Ovary (tissue), 9 donors: ENCODE data around the gene PROKR2. TPM values are rescaled to one million over a fixed set of nuclear protein-coding genes. Genes with fewer than 3 reads are reported as not detected.

Source experiments
- DNase-seq, 5 donors: peaks; one replicate each; pipeline ENCODE4 v3.0.0-alpha.2; 2019 to 2020
- H3K27ac ChIP-seq, 2 donors: fragments of 200-600 bp; one replicate each; pipeline versions ENCODE4 v1.5.1 to v1.8.0; 2019 to 2022
- H3K27me3 ChIP-seq: fragments of 200-600 bp; one replicate; pipeline ENCODE4 v1.8.0; 2022
- H3K36me3 ChIP-seq: fragments of 200-600 bp; sonication (generic); one replicate; pipeline ENCODE4 v1.5.1; 2019
- H3K4me1 ChIP-seq: one replicate; pipeline ENCODE4 v1.8.1; 2013; ENCODE audit warnings: mild to moderate bottlenecking, moderate library complexity; ENCODE audit not compliant: insufficient read depth
- H3K4me3 ChIP-seq: fragments of 200-600 bp; sonication (generic); one replicate; pipeline ENCODE4 v1.5.1; 2017
- H3K9me3 ChIP-seq, 2 donors: fragments of 200-600 bp in 1 of 2; sonication (generic) in 1 of 2; one replicate each; pipeline versions ENCODE4 v1.5.1 to v1.8.1; 2013 to 2019; ENCODE audit warnings: mild to moderate bottlenecking in 1 of 2, moderate library complexity in 1 of 2
- EP300 ChIP-seq: sonication (generic); formaldehyde crosslinking; IDR thresholded peaks from one replicate; pipeline ENCODE4 v1.6.1; 2017; ENCODE audit warnings: antibody characterized with exemption
- POLR2A ChIP-seq: fragments of 450-650 bp; IDR thresholded peaks from one replicate; pipeline ENCODE4 v1.6.1; 2017; ENCODE audit warnings: antibody characterized with exemption, mild to moderate bottlenecking, moderate library complexity
- WGBS, 3 donors: extraction: QIAGEN DNeasy Blood & Tissue Kit in 1 of 3; methylation state at CpG; one replicate each; pipeline versions ENCODE4 v1.1.5 to v1.1.7; 2013 to 2017; 5-methylcytosine and 5-hydroxymethylcytosine counted together
- intact Hi-C, 4 donors: fragments of 100-400 bp; cut with DNase I; formaldehyde crosslinking; loops; one replicate each; pipeline versions ENCODE4 v1.11.0 to v1.15.1; 2022 to 2023
- polyA plus RNA-seq, 2 donors: library from polyadenylated mRNA; stranded (reverse); fragments of 200-250 nt in 1 of 2; fragments of 350-450 nt in 1 of 2; fragmentation: Illumina TruSeq in 1 of 2; extraction: RNeasy Lipid Tissue Mini Kit (QIAGEN cat#74804) in 1 of 2; gene quantifications; one replicate each; pipeline ENCODE4 v1.2.3, GENCODE V29; 2013 to 2014
- total RNA-seq, 7 donors: library from RNA; depleted of rRNA in 2 of 7; stranded (reverse); fragments of >200 nt in 2 of 7; fragmentation: NEBNext Ultra II Directional in 3 of 7; extraction: Animal tissue kit (Norgen Biotek cat#: 25700) in 3 of 7; gene quantifications; one replicate each; pipeline versions ENCODE4 v1.1.0 to v1.2.4, GENCODE V29; 2016 to 2023
- TF ChIP-seq, protein P1 (sequence below), 3 donors: fragments of 450-650 bp in 2 of 3; fragments of 200-600 bp in 1 of 3; IDR thresholded peaks; one replicate each; pipeline versions ENCODE4 v1.5.1 to v1.8.0; 2016 to 2022; ENCODE audit warnings: antibody characterized with exemption in 3 of 3, mild to moderate bottlenecking in 1 of 3
- donor health status: DM: no; HTN: no; CAD: no; lungs with moderate emphysema.
- donor health status: DM: no; HTN: no; CAD: no.
- donor health status: Bipolar disorder and iron deficiency.
- donor health status: DM: yes; HTN: yes; CAD: no.
- donor health status: DM: no; HTN: no; CAD: no.
- donor health status: DM: yes; HTN: yes; CAD: no.

Gene PROKR2
- total and polyA plus RNA-seq, 9 donors, result not detected

DNA sequence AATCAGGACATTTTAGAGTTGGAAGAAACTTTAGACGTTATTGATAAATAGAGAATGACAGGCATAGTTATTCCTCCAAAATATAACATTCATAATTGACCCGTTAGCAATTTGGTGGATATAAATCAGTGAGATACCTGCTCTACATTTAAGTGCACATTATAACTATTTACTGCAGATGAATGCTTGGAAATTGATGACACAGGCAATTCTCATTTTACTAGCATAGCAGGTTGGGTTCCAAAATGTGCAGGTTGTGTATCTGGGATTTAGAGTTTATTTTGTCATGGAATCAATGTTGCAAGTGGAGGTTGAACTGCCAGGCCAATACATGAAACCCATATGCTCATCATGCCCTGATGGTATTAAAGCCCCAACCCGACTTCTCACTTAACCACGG is 44.4 kb upstream of the PROKR2 start:
- no peak for DNase-seq
- 55 to 61% (median 61%) methylated on average over 4 of the region's 4 CpGs for WGBS, 3 donors
- H3K9me3 ChIP-seq, result no peaks in the 10 kb centered on the region
- H3K4me3 ChIP-seq, result no peak overlapping the region
- no peaks in the 10 kb centered on the region for H3K27me3 ChIP-seq
- intact Hi-C loops, result no loop called here
- no peak for TF ChIP-seq POLR2A
- no peak for TF ChIP-seq EP300
- TF ChIP-seq, protein P1, sequence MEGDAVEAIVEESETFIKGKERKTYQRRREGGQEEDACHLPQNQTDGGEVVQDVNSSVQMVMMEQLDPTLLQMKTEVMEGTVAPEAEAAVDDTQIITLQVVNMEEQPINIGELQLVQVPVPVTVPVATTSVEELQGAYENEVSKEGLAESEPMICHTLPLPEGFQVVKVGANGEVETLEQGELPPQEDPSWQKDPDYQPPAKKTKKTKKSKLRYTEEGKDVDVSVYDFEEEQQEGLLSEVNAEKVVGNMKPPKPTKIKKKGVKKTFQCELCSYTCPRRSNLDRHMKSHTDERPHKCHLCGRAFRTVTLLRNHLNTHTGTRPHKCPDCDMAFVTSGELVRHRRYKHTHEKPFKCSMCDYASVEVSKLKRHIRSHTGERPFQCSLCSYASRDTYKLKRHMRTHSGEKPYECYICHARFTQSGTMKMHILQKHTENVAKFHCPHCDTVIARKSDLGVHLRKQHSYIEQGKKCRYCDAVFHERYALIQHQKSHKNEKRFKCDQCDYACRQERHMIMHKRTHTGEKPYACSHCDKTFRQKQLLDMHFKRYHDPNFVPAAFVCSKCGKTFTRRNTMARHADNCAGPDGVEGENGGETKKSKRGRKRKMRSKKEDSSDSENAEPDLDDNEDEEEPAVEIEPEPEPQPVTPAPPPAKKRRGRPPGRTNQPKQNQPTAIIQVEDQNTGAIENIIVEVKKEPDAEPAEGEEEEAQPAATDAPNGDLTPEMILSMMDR (IDR thresholded peaks at IDR 0.05), result no peak
- no peaks in the 10 kb centered on the region for H3K36me3 ChIP-seq
- H3K27ac ChIP-seq, result no peak overlapping the region
- H3K4me1 ChIP-seq, result no peaks in the 10 kb centered on the region

DNA sequence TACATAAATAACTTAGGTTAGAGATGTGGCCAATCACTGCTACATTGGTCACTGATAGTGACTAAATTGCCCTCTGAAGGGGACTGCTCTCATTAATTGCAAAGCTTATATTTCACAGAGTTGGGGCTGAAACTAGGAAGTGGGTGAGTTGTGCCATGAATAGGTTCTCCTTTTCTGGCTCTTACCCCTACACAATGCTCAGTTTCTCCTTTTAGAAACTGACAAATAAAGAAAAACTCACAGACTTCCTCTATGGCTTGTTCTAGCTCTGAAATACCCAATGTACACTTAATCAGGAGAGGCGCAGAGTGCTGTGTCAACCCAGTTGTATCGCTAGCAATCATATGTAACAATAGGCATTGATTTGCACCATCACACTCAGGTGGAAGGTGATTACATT is 41.2 kb upstream of the PROKR2 start:
- Histone ChIP-seq H3K4me1 (no peaks in the 10 kb centered on the region), H3K36me3 (no peaks in the 10 kb centered on the region), H3K4me3 (no peak overlapping the region), H3K27ac (no peak overlapping the region), H3K9me3 (no peaks in the 10 kb centered on the region), H3K27me3 (no peaks in the 10 kb centered on the region)
- DNase-seq, result no peak
- intact Hi-C loops, result no loop called here
- WGBS, 3 donors, result 86 to 94% (median 91%) methylated on average over 2 of the region's 2 CpGs
- no peak for TF ChIP-seq EP300
- TF ChIP-seq POLR2A, result no peak
- TF ChIP-seq, protein P1 (IDR thresholded peaks at IDR 0.05), result no peak

DNA sequence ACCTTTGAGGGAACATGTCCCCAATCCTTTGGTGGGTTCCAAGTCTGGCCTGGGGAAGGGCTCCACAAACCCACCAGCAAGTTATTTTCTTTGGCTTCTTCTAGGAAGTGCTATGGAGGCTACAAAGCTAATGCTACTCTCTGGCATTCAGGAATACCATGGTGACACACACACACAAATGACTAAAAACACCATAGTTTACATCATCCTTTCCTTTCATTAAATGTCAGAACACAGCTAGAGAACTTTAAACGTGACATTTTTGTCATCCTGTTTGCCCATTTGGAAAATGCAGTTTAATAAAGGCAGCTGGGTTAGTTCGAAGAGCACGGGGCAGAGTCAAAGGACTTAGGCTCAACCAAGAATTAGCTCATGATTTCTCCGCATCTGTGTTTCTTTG is 40.2 kb upstream of the PROKR2 start:
- Histone ChIP-seq H3K4me3 (no peak overlapping the region), H3K27me3 (no peaks in the 10 kb centered on the region), H3K36me3 (no peaks in the 10 kb centered on the region), H3K4me1 (no peaks in the 10 kb centered on the region), H3K9me3 (no peaks in the 10 kb centered on the region), H3K27ac (no peak overlapping the region)
- no peak for TF ChIP-seq POLR2A
- TF ChIP-seq, protein P1 (IDR thresholded peaks at IDR 0.05), result no peak
- no peak for TF ChIP-seq EP300
- WGBS, 3 donors, result 69 to 78% (median 72%) methylated on average over 4 of the region's 4 CpGs
- no peak for DNase-seq
- intact Hi-C loops, result no loop called here

DNA sequence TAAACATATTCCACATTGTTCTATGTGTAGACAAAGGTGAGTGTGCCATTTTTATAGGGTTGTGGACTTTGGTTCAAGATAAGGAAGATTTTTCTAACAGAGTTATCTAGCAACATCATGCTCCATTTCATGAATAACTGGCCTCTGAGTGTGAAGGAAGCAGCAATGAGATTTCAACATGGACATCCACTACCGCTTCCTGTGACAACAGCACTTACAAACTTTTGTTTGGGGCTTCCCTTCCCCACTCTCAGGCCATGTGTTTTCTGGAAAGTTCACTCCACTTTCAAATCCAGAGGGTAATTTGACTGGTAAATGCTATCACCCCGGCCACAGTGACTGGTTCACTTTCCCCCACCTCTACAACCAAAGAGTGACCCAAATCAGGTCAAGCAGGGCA is 38.1 kb upstream of the PROKR2 start:
- 80 to 89% (median 88%) methylated on average over 2 of the region's 2 CpGs for WGBS, 3 donors
- Histone ChIP-seq H3K27me3 (no peaks in the 10 kb centered on the region), H3K36me3 (no peaks in the 10 kb centered on the region), H3K4me1 (no peaks in the 10 kb centered on the region), H3K9me3 (no peaks in the 10 kb centered on the region), H3K27ac (no peak overlapping the region), H3K4me3 (no peak overlapping the region)
- no peak for DNase-seq
- intact Hi-C loops, result no loop called here
- TF ChIP-seq, protein P1 (IDR thresholded peaks at IDR 0.05), result no peak
- TF ChIP-seq EP300 (no peak), POLR2A (no peak)
